Measurements from ENCODE around the gene ABLIM2.

GRCh38 chr4:7964890-7965662 lies 193.5 kb downstream of the ABLIM2 start:
- no peak for TF ChIP-seq POLR2A (IDR thresholded peaks at IDR 0.05; ENCODE audit: low read depth, low read length)
- no peak for TF ChIP-seq CTCF (conservative IDR thresholded peaks at IDR 0.05; ENCODE audit: low read depth, low read length)
- TF ChIP-seq RFX5 (IDR thresholded peaks at IDR 0.05; ENCODE audit: low read depth, low read length) = no peak
- no peak for TF ChIP-seq USF2 (IDR thresholded peaks at IDR 0.05; ENCODE audit: low read depth, low read length)
- TF ChIP-seq SMC3 (IDR thresholded peaks at IDR 0.05; ENCODE audit: low read depth, low read length) = no peak
